A673 (cell line): ENCODE results near the gene TCF7L2. TPM values are rescaled to one million over a fixed set of nuclear protein-coding genes. Genes with fewer than 3 reads are reported as not detected.

Experiments used
- BruUV-seq: library from RNA; stranded (reverse); fragments of 400-500 nt; replicated peaks from 2 replicates; lab custom pipeline; 2021; lab: Mats Ljungman, UMichigan
- CTCF ChIA-PET: fragments of 300-600 bp; sonication (Branson Sonifier 250); formaldehyde crosslinking; loops from one replicate; lab custom pipeline; 2022; ENCODE audit warnings: antibody characterized with exemption; lab: Charles Lee
- POLR2A ChIA-PET: fragments of 300-600 bp; sonication (Branson Sonifier 250); formaldehyde crosslinking; loops from one replicate; lab custom pipeline; 2022; ENCODE audit warnings: antibody characterized with exemption; ENCODE audit not compliant: low non-redundant PET; lab: Charles Lee
- DNase-seq: peaks from one replicate; pipeline ENCODE4 v3.0.0-alpha.2; 2015; ENCODE audit warnings: low spot score
- H3K27ac ChIP-seq: fragments of 200-600 bp; sonication (generic); 2 replicates; pipeline ENCODE4 v1.5.1; 2016; ENCODE audit warnings: mixed run types, low read depth, mild to moderate bottlenecking, mixed read lengths, antibody characterized with exemption, low read length; ENCODE audit not compliant: poor library complexity, severe bottlenecking
- H3K27me3 ChIP-seq: fragments of 200-600 bp; sonication (generic); replicated peaks from 2 replicates; pipeline ENCODE4 v1.6.1; 2017; ENCODE audit warnings: mixed run types, low read depth, mild to moderate bottlenecking, mixed read lengths, antibody characterized with exemption, low read length; ENCODE audit not compliant: insufficient read depth, poor library complexity
- H3K36me3 ChIP-seq: fragments of 200-600 bp; sonication (generic); 2 replicates; pipeline ENCODE4 v1.6.1; 2016; ENCODE audit warnings: mixed run types, mild to moderate bottlenecking, mixed read lengths, antibody characterized with exemption, low read length; ENCODE audit not compliant: insufficient read depth, poor library complexity, severe bottlenecking
- H3K4me1 ChIP-seq: fragments of 200-600 bp; sonication (generic); 2 replicates; pipeline ENCODE4 v1.6.1; 2017; ENCODE audit warnings: mixed run types, mild to moderate bottlenecking, mixed read lengths, antibody characterized with exemption, low read length; ENCODE audit not compliant: insufficient read depth, poor library complexity, severe bottlenecking
- H3K4me3 ChIP-seq: fragments of 200-600 bp; sonication (generic); 2 replicates; pipeline ENCODE4 v1.5.1; 2016; ENCODE audit warnings: low read depth, mixed run types, mild to moderate bottlenecking, mixed read lengths, low read length; ENCODE audit not compliant: poor library complexity, severe bottlenecking
- H3K9me3 ChIP-seq: fragments of 200-600 bp; sonication (generic); 2 replicates; pipeline ENCODE4 v1.6.1; 2016; ENCODE audit warnings: mixed run types, low read depth, mild to moderate bottlenecking, mixed read lengths, antibody characterized with exemption, low read length; ENCODE audit not compliant: poor library complexity, severe bottlenecking
- CTCF ChIP-seq: fragments of 300-800, 200-600 bp; sonication (generic); conservative IDR thresholded peaks from 2 replicates; pipeline ENCODE4 v1.5.1; 2017; ENCODE audit warnings: low read depth, mild to moderate bottlenecking, antibody characterized with exemption, low read length, moderate library complexity, mixed read lengths
- EZH2 ChIP-seq: fragments of 200-600 bp; sonication (generic); IDR thresholded peaks from 2 replicates; pipeline ENCODE4 v1.6.1; 2017; ENCODE audit warnings: borderline replicate concordance, low read depth, mild to moderate bottlenecking, mixed read lengths, antibody characterized with exemption, low read length; ENCODE audit not compliant: poor library complexity, severe bottlenecking
- intact Hi-C: fragments of 100-400 bp; cut with micrococcal nuclease; formaldehyde crosslinking; loops from one replicate; pipeline ENCODE4 v1.10.0; 2022; ENCODE audit not compliant: unreplicated experiment
- total RNA-seq: library from RNA; stranded (reverse); gene quantifications from 2 replicates; pipeline ENCODE4 v1.2.3, GENCODE V29; 2021

The TCF7L2 gene
- total RNA-seq, 1 experiment from 2014 or later, result 16.8 TPM

- DNase-seq, result no peak
- TF ChIP-seq CTCF (no peak), EZH2 (no peak)
- H3K9me3 ChIP-seq, result no peaks in the 10 kb centered on the region
These were observed 232.1 kb downstream of the TCF7L2 start for GRCh38 chr10:113182154-113182553.

GRCh38 chr10:113183573-113183972 lies 233.5 kb downstream of the TCF7L2 start:
- Histone ChIP-seq H3K4me3 (no peak overlapping the region), H3K4me1 (no peaks in the 10 kb centered on the region), H3K36me3 (no peaks in the 10 kb centered on the region), H3K9me3 (no peaks in the 10 kb centered on the region), H3K27me3 (no peaks in the 10 kb centered on the region), H3K27ac (no peak overlapping the region)
- POLR2A ChIA-PET, result no interaction called here
- TF ChIP-seq CTCF (no peak), EZH2 (no peak)
- CTCF ChIA-PET, result no interaction called here
- no TSS peak for BruUV-seq
- intact Hi-C loops, result no loop called here
- DNase-seq, result no peak

More at GRCh38 chr10:113182154-113182553, 232.1 kb downstream of the TCF7L2 start:
- no peak overlapping the region for H3K4me3 ChIP-seq
- ChIA-PET CTCF (no interaction called here), POLR2A (no interaction called here)
- H3K27ac ChIP-seq, result no peak overlapping the region
- no TSS peak for BruUV-seq
- H3K4me1 ChIP-seq, result no peaks in the 10 kb centered on the region
- no peaks in the 10 kb centered on the region for H3K36me3 ChIP-seq
- no peaks in the 10 kb centered on the region for H3K27me3 ChIP-seq
- intact Hi-C loops, result no loop called here

GRCh38 chr10:113187063-113187777 lies 237.2 kb downstream of the TCF7L2 start:
- DNase-seq, result peak; percentile 12
- no TSS peak for BruUV-seq
- TF ChIP-seq EZH2 (no peak), CTCF (no peak)
- intact Hi-C loops, result no loop called here
- CTCF ChIA-PET, result no interaction called here
- no peaks in the 10 kb centered on the region for H3K27me3 ChIP-seq
- POLR2A ChIA-PET, result no interaction called here
- no peaks in the 10 kb centered on the region for H3K9me3 ChIP-seq
- no peak overlapping the region for H3K4me3 ChIP-seq
- no peaks in the 10 kb centered on the region for H3K4me1 ChIP-seq
- H3K27ac ChIP-seq, result no peak overlapping the region
- H3K36me3 ChIP-seq, result no peaks in the 10 kb centered on the region
